HG02852 (cell line): Measurements from ENCODE around the gene FBXW12.

ENCODE experiments used
- ATAC-seq: cut with Tn5 transposase; IDR thresholded peaks from one replicate; pipeline ENCODE4 v1.9.1; 2021; ENCODE audit warnings: mild to moderate bottlenecking, moderate library complexity; ENCODE audit not compliant: unreplicated experiment

FBXW12 gene

GRCh38 chr3:48419149-48419548 lies 47.1 kb downstream of the FBXW12 start:
- ATAC-seq: no peak

GRCh38 chr3:48419597-48419996 lies 47.6 kb downstream of the FBXW12 start:
- no peak for ATAC-seq

GRCh38 chr3:48420561-48420960 lies 48.5 kb downstream of the FBXW12 start:
- no peak for ATAC-seq

- no peak for ATAC-seq
Measured at GRCh38 chr3:48422272-48422671, 50.3 kb downstream of the FBXW12 start.

- no peak for ATAC-seq
Measured at GRCh38 chr3:48422681-48423080, 50.7 kb downstream of the FBXW12 start.

- ATAC-seq: no peak
Measured at GRCh38 chr3:48423241-48423882, 51.3 kb downstream of the FBXW12 start.

GRCh38 chr3:48423883-48424695 lies 52.1 kb downstream of the FBXW12 start:
- ATAC-seq: no peak

GRCh38 chr3:48425281-48425812 lies 53.3 kb downstream of the FBXW12 start:
- no peak for ATAC-seq

GRCh38 chr3:48426401-48426909 lies 54.4 kb downstream of the FBXW12 start:
- ATAC-seq: no peak

- no peak for ATAC-seq
Measured at GRCh38 chr3:48426944-48427629, 55.1 kb downstream of the FBXW12 start.

GRCh38 chr3:48427630-48427962 lies 55.6 kb downstream of the FBXW12 start:
- no peak for ATAC-seq

GRCh38 chr3:48428088-48428571 lies 56.1 kb downstream of the FBXW12 start:
- no peak for ATAC-seq

- no peak for ATAC-seq
Measured at GRCh38 chr3:48428572-48429316, 56.7 kb downstream of the FBXW12 start.

- ATAC-seq: no peak
Measured at GRCh38 chr3:48429317-48429959, 57.4 kb downstream of the FBXW12 start.

GRCh38 chr3:48429960-48430707 lies 58.1 kb downstream of the FBXW12 start, which contains the start of gene PLXNB1:
Gene PLXNB1 (minus strand): TSS chr3:48430086. CDS start chr3:48424611, 5,475 bp downstream.
- ATAC-seq: no peak

GRCh38 chr3:48430708-48431101 lies 58.7 kb downstream of the FBXW12 start:
- ATAC-seq: no peak

- no peak for ATAC-seq
Measured at GRCh38 chr3:48431224-48432029, 59.4 kb downstream of the FBXW12 start.
